NCI-H2029 (cell line): Measurements from ENCODE around the gene PKHD1.
A peak's percentile ranks its signal among the peaks of the same experiment; 100 is the strongest.
"Not testable (repeated sequence)": the region's sequence is repeated elsewhere in the genome, so short reads cannot be mapped to it uniquely, and the experiment has no call there.

Source experiments
- DNase-seq: peaks from one replicate; lab custom pipeline; 2025; lab: John Stamatoyannopoulos, UW

PKHD1 gene

DNA sequence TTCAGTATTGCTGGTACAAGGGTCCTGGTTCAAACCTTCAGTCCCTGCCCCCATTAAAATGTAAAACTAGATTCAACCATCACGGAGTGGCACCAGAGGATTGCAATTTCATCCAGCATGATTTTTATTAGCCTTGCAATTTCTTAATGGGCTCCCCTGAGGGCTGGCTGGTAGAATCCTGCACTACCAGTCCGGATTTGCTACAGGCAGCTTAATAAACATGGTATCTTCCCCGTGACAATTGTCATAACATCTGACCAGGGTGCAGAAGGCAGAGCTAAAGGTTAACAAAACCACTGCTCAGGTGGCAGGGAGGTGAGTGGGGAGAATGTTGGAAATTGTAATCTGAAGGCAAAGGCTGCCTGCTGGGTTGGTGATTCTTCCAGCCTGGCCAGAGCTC lies 94.5 kb downstream of the PKHD1 start:
- DNase-seq: no peak

DNA sequence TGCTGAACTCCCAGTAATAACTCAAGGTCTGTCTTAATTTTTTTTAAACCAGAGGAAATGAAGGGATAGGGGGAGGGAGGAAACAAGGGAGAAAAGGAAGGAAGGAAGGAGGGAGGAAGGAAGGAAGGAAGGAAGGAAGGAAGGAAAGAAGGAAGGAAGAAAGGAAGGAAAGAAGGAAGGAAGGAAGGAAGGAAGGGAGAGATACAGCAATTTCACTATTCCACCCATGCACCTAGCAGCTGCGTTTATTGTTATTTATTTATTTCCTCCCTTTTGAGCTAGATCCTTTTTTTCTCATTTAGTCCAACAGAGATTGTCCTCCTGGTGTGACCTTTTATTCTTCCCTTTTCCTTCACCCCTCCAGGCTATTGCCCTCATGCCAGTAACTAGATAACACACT lies 97.6 kb downstream of the PKHD1 start:
- DNase-seq: no peak

DNA sequence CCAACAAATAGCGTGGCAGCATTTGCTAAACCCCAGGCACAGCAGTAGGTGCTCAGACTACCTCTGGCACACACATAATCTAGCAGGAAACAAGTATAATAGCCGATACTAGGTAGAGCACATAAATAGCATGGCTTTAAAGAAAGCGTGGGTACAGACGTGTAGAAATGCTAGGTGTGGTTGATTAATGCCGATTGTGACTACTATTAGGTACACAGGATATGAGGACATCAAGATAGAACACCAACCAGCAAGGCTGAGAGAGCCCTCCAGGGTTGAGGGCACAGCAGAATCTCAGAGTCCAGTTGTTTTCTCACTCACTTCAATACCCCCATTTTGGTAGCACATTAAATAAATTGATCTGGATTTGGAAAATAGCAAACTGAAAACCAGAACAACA lies 100.5 kb downstream of the PKHD1 start:
- DNase-seq: no peak

DNA sequence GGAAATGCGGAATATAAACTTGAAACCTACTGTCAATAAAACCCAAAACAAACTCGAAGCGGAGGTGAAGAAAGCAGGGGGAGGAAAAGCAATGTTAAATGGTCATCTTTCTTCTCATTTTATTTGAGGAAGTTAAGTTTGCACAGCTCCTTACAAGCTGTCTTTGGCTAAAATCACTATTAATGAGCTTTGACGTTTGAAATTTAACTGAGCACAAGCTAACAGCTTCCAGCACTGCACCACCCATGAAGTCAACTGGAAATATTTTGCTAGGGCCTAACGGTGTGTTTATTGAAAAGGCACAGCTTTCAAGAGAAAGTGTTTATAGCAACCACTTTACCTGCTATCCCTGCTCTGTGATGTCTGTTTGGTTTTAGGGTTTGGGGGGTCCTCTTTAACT lies 103.8 kb downstream of the PKHD1 start:
- DNase-seq: no peak

DNA sequence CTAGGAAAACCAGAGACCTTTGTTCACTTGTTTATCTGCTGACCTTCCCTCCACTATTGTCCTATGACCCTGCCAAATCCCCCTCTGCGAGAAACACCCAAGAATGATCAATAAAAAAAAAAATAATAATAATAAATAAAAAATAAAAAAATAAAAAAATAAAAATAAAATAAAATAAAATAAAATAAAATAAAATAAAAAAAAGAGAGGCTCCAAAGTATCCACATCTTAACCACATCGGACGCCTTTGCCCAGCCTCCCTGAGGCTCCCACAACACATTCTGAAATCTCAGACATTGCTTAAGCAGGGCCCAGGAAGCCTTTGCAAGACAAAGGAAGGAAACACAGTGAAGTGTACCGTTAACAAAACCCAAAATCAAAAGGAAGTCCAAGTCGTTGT lies 104.7 kb downstream of the PKHD1 start:
- not testable (repeated sequence) for DNase-seq

DNA sequence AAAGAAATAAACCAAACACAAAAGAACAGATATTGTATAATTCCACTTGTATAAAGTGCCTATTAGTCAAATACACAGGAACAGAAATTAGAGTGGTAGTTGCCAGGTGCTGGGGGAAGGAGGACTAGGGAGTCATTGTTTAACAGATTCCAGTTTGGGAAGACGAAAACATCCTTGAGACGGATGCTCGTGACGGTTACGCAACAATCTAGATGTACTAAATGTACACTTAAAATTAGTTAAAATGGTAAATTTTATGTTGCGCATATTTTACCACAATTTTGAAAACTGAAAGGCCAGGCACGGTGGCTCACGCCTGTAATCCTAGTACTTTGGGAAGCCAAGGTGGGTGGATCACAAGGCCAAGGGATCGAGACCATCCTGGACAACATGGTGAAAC lies 111.0 kb downstream of the PKHD1 start:
- no peak for DNase-seq

DNA sequence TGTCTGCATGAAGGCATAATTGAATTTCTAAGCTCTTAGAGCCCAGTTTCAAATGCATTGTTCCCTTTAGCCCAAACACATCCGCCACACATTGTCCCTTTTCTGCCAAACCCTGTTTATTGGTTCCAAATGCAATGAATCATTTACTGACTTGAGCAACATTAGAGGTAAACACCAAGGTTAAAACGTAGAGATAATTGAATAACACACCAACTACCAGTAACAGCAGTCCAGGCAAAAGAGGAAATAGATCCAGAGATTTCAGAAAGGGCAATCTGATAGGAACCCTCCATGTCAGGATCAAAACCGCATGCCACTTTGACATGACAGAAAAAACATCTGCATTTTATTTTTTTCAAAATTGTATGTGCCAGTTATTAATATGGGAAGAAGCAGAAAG lies 114.8 kb downstream of the PKHD1 start:
- no peak for DNase-seq

DNA sequence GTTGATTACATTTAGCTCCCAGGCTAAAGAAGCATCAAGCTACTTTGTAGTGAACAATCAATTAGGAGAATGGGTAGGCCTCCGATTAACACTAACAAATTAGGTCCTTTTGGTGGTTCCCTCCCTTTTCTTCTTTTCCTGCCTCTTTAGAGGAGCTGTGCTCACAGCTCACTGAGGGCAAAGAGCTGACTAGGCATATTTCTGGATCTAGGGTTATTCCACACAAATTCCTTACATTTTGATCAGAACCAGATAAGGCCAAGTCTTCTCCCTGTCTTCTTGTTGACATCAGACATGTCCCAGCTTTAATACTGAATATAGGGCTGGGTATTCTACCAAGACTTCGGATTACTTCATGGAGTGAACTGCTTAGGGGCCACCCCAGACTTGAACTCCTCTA lies 119.1 kb downstream of the PKHD1 start:
- DNase-seq: no peak

DNA sequence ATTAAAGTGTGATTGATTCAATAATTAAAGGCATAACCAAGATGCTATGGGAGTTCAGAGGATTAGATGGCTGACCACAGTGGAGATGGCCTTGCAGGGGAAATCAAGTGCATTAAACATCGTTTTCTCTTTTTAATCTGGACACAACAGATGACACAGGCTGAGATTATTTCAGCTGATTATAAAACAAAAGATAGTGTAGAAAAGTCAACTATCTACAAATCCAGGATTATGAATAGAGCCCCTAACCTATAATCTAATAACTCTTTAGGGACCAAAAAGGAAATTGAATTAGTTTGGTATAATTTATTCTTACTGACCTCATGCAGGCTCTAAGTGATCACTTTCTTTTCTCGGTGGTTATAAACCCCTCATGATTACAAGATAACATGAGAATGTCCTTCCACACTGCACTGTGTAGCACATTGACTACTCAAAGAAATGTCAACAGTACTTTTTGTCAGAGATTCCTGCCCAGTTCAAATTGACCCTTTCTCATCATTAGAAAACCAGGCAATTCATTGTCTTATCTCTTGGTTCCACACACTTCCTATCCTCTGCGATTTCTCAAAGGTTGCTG lies 122.1 kb downstream of the PKHD1 start:
- DNase-seq: no peak

DNA sequence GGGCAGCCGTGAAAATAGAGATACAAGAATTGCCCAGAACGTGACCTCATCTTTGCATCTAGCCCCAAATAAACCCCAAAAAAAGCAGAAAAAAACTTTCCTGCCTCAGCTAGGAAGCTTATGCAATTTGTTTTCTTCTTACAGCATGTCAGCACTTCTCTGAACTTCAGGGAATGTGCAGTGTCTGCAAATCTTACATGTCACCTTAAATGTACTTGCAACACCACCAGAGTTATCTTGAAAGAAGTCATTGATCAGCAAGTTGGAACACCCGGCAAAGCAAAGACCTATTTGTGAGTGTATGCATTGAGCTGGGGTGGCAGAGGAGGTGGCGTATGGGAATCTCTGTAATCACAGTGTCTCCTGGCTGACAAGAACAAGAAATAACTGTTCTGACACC lies 123.4 kb downstream of the PKHD1 start:
- no peak for DNase-seq

DNA sequence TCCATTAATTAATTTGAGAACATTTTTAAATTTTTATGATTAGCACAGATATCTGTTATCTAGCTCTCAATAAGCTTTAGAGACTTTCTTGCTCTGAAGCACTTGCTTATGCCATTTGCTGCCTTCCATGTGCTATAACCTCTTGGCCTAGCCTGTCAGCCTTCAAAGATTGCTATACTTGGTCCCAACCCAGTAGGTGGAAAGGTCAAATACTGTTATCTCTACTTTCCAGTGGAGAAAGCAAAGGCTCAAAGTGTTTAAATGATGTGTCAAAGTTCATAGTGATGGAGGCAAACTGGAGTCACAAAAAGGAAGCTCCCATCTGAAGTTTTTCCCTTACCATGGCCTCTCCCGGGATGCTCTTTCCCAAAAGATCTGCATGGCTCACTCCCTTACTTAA lies 125.1 kb downstream of the PKHD1 start:
- no peak for DNase-seq

DNA sequence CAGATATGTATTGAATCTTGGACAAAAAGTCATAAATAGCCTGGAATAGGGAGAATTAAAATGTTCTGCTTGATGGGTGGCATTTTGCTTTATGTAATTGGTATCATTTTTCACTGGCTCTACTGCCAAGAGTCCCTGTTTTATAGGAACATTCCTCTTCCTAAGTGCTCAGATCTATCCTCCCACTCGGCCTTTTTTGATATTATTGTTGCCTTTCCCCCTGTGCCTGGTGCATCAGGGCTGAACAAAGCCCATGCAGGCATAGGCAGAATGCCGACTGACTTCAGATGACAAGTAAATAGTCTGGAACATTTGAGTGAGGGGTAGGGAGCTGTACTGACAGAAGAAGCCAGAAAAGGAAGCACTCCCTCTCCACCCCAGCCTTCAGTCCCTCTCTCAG lies 127.0 kb downstream of the PKHD1 start:
- DNase-seq: no peak

DNA sequence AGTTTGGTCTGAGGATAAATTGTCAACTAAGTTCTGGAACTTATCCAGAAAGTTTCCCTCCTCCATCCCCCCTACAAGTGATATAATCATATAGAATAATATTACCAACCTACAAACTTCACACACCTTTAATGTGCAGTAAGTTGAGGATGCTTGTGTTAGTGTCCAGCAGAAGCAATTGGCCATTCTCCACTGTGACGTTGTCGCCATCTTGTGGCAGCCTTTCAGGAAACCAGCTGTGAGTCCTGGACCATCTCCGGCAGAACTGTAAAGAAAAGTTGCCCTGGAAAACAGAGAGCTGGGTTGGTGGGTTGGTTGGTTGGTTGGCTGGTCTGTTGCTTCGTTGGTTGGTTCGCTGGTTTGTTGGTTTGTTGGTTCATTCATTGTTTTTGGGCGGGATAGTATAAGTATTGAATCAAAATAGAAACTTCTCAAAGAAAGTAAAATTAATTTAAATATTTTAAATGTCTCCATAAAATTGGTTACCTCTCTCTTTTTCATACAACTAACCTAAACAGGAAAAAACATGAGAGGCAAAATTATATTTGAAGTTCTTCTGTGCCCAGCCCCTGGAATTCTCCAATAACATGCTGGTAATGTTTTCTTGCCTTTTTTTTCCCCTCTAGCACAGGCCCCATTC lies 127.5 kb downstream of the PKHD1 start:
- peak; percentile 25 for DNase-seq

DNA sequence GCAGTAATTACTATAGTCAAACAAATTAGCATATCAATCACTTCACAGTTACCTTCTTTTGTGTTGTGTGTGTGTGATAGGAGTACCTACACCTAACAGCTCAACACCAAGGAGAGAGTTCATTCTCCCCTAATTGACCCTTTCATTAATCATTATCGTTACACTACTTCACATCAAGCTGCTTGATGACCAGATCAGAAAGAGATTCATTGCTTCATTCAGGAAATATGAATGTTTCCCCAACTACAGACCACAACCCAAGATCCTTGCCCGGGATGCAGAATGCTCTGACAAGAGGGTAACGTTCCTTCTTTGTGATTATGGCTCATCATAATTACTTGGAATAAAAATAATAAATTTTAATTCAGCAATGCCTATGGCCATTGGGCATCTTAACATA lies 132.7 kb downstream of the PKHD1 start:
- no peak for DNase-seq

DNA sequence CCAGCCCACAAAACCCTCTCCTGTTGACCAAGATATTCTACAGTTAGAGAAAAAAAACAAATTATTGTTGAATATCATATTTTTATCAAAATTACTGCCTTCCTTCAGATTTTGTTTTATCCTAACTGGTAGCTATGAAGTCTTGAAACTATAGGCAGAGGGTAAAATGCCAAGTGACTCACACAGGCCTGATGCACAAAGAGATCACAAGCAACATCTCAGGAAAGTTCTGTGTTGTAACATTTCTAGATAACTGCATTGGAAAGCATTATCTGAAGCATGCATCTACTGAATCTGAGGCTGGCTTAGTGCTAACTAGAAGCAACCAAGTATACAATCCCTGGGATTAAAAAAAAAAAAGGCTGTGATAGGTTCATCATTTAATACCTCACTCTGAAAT lies 134.2 kb downstream of the PKHD1 start:
- DNase-seq: no peak

DNA sequence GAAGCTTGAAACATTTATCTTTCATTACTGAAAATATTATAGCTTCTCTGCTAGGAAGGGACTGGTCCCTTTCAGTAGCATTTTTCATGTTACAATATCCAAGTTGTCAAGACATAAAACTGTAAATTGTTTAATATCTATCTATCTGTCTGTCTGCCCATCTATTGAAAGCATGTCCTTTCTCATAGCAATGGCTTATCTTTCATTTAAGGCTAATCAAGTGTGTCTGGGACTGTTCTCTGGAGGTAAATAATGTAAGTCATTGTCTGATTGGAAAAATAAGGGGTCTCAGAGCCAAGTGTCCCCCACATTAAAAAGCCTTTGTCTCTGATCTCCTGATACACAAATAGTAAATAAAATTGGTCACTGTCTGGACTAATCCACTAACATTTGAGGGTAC lies 135.5 kb downstream of the PKHD1 start:
- DNase-seq: no peak

DNA sequence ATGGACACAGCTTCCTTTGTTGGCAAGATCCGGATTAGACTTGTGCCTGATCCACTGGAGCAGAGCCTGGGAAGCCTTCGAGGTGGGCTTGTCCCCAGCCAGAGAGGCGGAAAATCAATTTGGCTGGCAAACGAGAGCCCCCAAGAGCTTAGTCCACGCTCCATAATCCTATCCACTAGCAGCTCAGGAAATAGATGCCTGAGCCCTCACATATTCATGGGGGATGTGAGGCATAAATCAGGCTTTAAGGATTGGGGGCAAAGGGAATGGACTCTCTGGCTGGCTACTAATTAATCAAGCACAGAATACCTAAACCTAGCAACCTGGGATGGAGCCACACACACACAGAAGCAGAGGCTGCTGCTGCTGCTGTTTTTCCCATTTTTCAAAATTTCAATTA lies 137.9 kb downstream of the PKHD1 start:
- DNase-seq: no peak

DNA sequence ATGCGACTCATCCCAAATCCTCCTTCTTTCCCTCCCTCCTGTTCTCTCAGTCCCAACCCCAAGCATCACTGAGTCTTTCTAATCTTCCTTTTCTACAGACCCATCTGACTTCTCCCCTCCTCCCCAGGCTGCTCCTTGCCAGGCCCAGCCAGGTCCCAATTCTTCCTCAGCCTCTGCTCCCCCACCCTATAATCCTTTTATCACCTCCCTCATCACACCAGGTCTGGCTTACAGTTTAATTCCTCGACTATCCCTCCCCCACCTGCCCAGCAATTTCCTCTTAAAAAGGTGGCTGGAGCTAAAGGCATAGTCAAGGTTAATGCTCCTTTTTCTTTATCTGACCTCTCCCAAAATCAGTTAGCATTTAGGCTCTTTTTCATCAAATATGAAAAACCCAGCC lies 147.7 kb downstream of the PKHD1 start:
- not testable (repeated sequence) for DNase-seq

DNA sequence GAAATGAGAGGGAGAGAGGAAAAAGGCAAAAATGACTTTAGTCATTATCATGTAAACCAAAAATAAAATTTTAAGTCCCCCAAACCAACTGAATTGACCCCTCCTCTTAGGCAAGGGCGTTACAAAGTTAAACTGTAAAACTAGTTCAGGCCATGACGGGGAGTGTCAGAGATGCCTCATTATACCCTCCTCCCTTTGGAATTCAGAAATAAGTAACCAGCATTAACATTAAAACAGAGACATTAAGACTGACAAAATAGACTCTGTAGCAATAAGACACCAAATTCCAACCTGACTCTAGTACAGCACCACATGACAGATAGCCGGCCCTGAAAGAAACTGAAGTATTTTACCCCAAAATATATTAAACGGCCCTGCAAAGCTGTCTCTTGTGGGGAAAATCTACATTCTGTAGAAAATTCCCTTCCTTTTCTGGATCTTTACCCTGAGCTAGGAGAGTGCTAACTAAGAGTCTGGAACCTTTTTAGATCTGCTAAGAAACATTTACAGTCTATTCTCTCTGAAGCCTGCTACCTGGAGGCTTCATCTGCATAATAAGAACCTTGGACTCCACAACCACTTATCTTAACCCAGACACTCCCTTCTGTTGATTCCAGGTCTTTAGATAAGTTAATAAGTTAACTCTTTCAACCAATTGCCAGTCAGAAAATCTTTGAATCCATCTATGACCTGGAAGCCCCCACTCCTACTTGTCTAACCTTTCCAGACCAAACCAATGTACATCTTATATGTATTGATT lies 150.7 kb downstream of the PKHD1 start:
- DNase-seq: no peak

DNA sequence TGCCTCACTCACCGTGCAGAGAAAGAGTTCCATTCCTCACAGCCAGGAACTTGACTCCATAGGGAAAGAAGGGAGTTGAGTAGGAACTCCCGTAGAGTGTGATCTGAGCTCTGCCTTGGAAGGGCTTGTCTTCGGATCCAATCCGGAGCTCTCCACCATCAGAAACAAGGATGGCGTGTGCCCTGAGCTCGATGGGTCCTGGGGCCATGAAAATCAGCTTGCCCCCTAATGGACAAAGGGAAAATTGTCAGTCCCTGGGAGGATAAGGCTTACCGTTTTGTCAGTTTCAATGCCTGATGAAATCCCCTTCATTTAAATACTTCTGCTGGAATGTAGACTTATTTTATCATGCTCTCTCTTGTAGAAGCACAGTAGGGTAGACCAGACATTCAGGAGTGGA lies 153.3 kb downstream of the PKHD1 start:
- no peak for DNase-seq

DNA sequence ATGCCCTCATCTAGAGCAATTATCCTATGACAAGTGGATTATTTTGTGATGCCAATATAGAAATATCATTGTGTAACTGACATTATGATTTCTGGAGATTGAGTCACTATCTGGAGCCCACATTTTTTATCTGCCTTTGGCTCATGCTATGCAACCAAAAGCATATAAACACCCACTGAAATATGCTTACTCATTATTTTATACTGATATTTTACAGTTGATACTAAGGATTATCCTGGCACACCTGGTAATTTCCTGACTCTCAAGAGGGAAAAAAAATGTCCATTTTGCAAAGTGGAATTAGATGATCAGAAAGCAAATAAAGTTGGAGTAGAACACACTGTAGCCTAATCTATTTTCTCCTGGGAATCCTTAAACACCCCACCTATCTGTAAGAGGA lies 154.5 kb downstream of the PKHD1 start:
- no peak for DNase-seq

DNA sequence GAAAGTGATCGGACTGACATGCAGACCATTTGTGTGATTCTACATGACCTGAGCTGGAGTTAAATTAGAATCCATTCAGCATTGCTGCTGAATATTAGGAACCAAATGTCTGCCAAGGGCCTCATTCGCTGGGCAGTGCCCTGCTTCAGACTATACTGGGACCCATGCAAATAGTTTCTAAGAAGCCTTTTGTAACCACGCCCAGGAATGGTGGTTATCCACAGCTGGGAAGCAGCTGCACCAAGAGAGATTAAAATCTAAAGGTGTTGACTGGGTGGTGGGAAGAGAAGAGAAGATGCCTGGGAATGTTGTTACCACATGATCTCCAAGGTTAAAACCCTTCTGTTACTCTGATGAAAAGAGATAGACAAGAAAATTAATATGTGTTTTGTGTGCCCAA lies 156.8 kb downstream of the PKHD1 start:
- DNase-seq: no peak

DNA sequence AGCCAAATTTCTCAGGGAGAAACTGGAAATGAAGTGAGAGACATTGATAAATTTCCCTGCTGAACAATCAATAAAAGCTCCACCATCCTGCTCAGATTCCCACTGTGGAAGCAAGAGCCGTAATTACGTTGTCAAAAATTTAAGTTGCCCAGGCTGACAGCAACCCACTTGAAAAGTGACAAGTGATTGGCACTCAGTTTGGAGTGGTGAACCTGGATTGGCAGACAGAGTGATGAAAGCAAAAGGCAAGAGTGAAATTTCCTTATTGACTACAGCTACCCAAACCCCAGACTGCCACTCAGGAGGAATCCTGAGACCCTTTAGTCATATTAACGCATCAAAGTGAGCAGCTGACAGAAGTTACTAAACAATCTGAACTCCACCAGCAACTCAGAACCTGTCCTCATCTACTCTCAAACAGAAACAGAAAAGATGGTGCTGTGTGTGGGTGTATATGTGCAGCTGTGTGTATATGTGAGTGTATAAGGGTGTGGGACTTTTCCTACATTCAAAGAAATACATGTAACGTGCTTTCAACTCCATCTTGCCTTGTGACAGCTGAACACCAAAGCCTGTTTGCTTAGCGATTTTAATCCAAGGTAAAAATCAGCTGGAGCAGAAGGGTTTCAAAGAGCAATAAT lies 157.4 kb downstream of the PKHD1 start:
- DNase-seq: no peak
